GM21515 (cell line): Measurements from ENCODE around the gene PSMA8.
"Not testable (repeated sequence)": the region's sequence is repeated elsewhere in the genome, so short reads cannot be mapped to it uniquely, and the experiment has no call there.

ENCODE experiments used
- ATAC-seq: cut with Tn5 transposase; IDR thresholded peaks from one replicate; pipeline ENCODE4 v1.9.1; 2021; ENCODE audit not compliant: unreplicated experiment

PSMA8 gene

GRCh38 chr18:26133652-26134051 is at the start of gene PSMA8:
PSMA8 (plus strand) TSS chr18:26133869; CDS start chr18:26133966, 97 bp downstream.
- ATAC-seq: no peak

GRCh38 chr18:26085056-26085455 is 48.6 kb upstream of the PSMA8 start:
- ATAC-seq: no peak

- ATAC-seq: no peak
These were observed 46.7 kb upstream of the PSMA8 start for GRCh38 chr18:26086959-26087358.

- ATAC-seq: no peak
These were observed 45.2 kb upstream of the PSMA8 start for GRCh38 chr18:26088487-26088886.

- ATAC-seq: peak; percentile 9
These were observed 44.2 kb upstream of the PSMA8 start for GRCh38 chr18:26089293-26090129.

GRCh38 chr18:26090130-26091046 is 43.3 kb upstream of the PSMA8 start, which contains the start of gene SS18:
SS18 (minus strand) TSS chr18:26090613; CDS start chr18:26090569, 44 bp downstream.
- ATAC-seq: peak; percentile 75

- peak; percentile 43 for ATAC-seq
These were observed 42.5 kb upstream of the PSMA8 start for GRCh38 chr18:26091047-26091630.

- no peak for ATAC-seq
These were observed 36.8 kb upstream of the PSMA8 start for GRCh38 chr18:26096852-26097251.

- ATAC-seq: no peak
These were observed 36.1 kb upstream of the PSMA8 start for GRCh38 chr18:26097563-26097962.

- ATAC-seq: no peak
These were observed 30.1 kb upstream of the PSMA8 start for GRCh38 chr18:26103579-26103978.

GRCh38 chr18:26104035-26104434 is 29.6 kb upstream of the PSMA8 start:
- ATAC-seq: no peak

- no peak for ATAC-seq
These were observed 14.4 kb upstream of the PSMA8 start for GRCh38 chr18:26119246-26119645.

- no peak for ATAC-seq
These were observed 12.2 kb upstream of the PSMA8 start for GRCh38 chr18:26121476-26121875.

- not testable (repeated sequence) for ATAC-seq
These were observed 11.7 kb upstream of the PSMA8 start for GRCh38 chr18:26121994-26122393.

- no peak for ATAC-seq
These were observed 5.9 kb upstream of the PSMA8 start for GRCh38 chr18:26127786-26128185.

- not testable (repeated sequence) for ATAC-seq
These were observed 5.5 kb upstream of the PSMA8 start for GRCh38 chr18:26128192-26128591.

GRCh38 chr18:26134107-26134506 is 438 bp downstream of the PSMA8 start:
- no peak for ATAC-seq

- ATAC-seq: no peak
These were observed 1.9 kb downstream of the PSMA8 start for GRCh38 chr18:26135548-26135947.

- ATAC-seq: no peak
These were observed 23.7 kb downstream of the PSMA8 start for GRCh38 chr18:26157326-26157725.

- no peak for ATAC-seq
These were observed 25.7 kb downstream of the PSMA8 start for GRCh38 chr18:26159353-26159752.

GRCh38 chr18:26164571-26164970 is 30.9 kb downstream of the PSMA8 start:
- ATAC-seq: no peak
